LNCaP clone FGC (cell line): Measurements from ENCODE around the gene OR10AG1.

Source experiments
- DNase-seq: peaks from one replicate; pipeline ENCODE4 v3.0.0-alpha.2; 2011; ENCODE audit warnings: low read depth
- H3K4me3 ChIP-seq: 2 replicates; pipeline ENCODE4 v1.5.1; 2011; ENCODE audit warnings: mild to moderate bottlenecking, low read depth, low read length, control low read depth
- TF ChIP-seq, protein P1 (sequence below): IDR thresholded peaks from 2 replicates; pipeline ENCODE4 v1.5.1; 2012; ENCODE audit warnings: mild to moderate bottlenecking; ENCODE audit not compliant: control insufficient read depth, insufficient read depth; ENCODE audit errors: extremely low read depth

Gene OR10AG1

DNA sequence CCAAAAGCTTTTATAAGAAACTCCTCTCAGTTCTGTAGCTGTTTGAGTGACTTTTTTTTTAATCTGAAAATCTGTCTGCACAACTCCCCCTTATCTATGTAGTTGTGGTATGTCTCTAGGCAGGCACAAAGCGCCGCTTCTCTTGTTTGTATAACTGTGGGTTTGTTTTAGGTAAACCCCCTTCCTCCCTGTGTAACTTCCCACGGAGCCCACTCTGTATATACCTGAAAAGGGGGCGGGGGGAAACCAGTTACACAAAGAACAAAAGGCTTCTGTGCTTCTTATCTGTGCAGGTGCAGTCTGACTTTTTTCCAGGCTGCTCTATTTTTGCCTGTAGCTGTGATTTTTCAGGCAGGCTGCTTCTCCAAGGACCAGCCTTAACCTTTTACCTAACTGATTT is 13.2 kb downstream of the OR10AG1 start:
- no peak overlapping the region for H3K4me3 ChIP-seq
- DNase-seq: no peak
- TF ChIP-seq, protein P1, sequence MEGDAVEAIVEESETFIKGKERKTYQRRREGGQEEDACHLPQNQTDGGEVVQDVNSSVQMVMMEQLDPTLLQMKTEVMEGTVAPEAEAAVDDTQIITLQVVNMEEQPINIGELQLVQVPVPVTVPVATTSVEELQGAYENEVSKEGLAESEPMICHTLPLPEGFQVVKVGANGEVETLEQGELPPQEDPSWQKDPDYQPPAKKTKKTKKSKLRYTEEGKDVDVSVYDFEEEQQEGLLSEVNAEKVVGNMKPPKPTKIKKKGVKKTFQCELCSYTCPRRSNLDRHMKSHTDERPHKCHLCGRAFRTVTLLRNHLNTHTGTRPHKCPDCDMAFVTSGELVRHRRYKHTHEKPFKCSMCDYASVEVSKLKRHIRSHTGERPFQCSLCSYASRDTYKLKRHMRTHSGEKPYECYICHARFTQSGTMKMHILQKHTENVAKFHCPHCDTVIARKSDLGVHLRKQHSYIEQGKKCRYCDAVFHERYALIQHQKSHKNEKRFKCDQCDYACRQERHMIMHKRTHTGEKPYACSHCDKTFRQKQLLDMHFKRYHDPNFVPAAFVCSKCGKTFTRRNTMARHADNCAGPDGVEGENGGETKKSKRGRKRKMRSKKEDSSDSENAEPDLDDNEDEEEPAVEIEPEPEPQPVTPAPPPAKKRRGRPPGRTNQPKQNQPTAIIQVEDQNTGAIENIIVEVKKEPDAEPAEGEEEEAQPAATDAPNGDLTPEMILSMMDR: no peak

DNA sequence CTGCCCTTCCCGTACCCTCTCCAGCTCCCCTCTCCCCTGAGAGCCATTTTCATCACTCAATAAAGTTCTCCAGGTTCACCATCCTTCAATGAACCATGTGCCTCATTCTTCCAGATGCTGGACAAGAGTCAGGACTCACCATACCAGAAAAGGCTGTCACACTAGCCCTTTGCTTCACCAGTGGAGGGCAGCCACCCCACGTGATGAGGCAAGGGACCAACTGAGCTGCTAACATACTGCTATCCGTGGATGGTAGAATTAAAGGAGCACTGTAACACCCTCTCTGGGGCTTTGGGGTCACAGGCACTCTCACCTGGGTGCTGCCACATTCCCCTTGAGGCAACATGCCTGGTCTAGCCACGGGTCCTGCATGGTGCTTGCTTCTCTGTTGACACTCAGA is 20.4 kb downstream of the OR10AG1 start:
- TF ChIP-seq, protein P1: no peak
- H3K4me3 ChIP-seq: no peak overlapping the region
- no peak for DNase-seq

GRCh38 chr11:55942785-55943392 is 26.9 kb downstream of the OR10AG1 start:
- no peak overlapping the region for H3K4me3 ChIP-seq
- DNase-seq: peak; percentile 13
- TF ChIP-seq, protein P1: peak; percentile 69

DNA sequence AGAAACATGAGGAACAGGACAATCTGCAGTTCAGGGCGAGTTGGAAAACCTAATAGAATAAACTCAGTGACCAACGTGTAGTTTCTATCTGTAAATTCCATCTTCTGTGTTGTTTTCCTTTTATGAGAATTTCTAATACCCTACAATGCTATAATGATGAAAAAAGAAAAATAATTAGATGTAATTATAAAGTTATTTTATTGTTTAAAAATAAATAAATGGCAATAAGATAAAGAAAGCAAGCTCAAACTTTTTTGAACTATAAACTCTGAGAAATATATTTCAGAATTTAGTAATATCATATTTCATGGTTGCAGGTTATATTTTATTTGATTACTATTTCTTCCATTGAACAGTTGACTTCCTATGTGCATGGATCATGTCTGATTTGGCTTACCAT is 33.4 kb downstream of the OR10AG1 start, which contains the start of gene OR5I1:
OR5I1 (minus strand) TSS at position 101 of the 400 bp plus-strand sequence; CDS start at position 101, 0 bp downstream.
- no peak for DNase-seq
- TF ChIP-seq, protein P1: no peak
- no peak within 1 kb of the TSS for H3K4me3 ChIP-seq

DNA sequence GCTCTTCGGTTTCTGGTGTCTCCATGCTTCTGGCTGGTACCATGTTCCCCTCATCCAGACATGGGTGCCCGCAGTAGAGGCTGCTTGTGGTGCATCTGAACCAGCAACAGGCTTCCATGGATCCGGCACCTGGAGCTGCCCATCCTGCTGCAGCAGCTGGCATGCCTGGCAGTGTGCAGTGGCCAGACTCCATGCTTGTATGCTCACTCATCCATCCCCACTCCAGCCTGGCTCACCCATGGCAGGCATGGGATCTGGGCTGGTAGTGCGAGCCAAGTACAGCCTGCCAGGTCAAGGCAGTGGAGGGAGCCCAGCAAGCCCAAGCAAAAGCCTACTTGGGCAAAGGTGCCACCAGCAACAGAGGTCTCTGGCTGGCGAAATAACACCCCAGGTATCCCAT is 49.2 kb downstream of the OR10AG1 start:
- H3K4me3 ChIP-seq: no peak overlapping the region

More for the DNA sequence above, 49.2 kb downstream of the OR10AG1 start:
- TF ChIP-seq, protein P1: no peak
- no peak for DNase-seq
